HG03521 (cell line): ENCODE data around the gene ITGB3.
"Not testable (repeated sequence)": the region's sequence is repeated elsewhere in the genome, so short reads cannot be mapped to it uniquely, and the experiment has no call there.

ENCODE experiments used
- ATAC-seq: cut with Tn5 transposase; IDR thresholded peaks from one replicate; pipeline ENCODE4 v1.9.1; 2021; ENCODE audit warnings: mild to moderate bottlenecking, moderate library complexity; ENCODE audit not compliant: unreplicated experiment

The ITGB3 gene

GRCh38 chr17:47253541-47254402 is at the start of gene ITGB3:
ITGB3 (plus strand) TSS chr17:47253827; CDS start chr17:47253862, 35 bp downstream.
- ATAC-seq, result peak; percentile 71

GRCh38 chr17:47203984-47204721 is 49.5 kb upstream of the ITGB3 start:
- ATAC-seq, result no peak

GRCh38 chr17:47204722-47205418 is 48.8 kb upstream of the ITGB3 start:
- peak; percentile 43 for ATAC-seq

- ATAC-seq, result peak; percentile 45
Observed at GRCh38 chr17:47205419-47205963, 48.1 kb upstream of the ITGB3 start.

- ATAC-seq, result no peak
Observed at GRCh38 chr17:47207143-47208067, 46.2 kb upstream of the ITGB3 start.

- no peak for ATAC-seq
Observed at GRCh38 chr17:47208744-47209488, 44.7 kb upstream of the ITGB3 start, which contains the start of gene MYL4. MYL4 (plus strand) TSS chr17:47209348; CDS start chr17:47209423, 75 bp downstream.

- ATAC-seq, result no peak
Observed at GRCh38 chr17:47209499-47209898, 44.1 kb upstream of the ITGB3 start.

- no peak for ATAC-seq
Observed at GRCh38 chr17:47210105-47210504, 43.5 kb upstream of the ITGB3 start.

- no peak for ATAC-seq
Observed at GRCh38 chr17:47210779-47211178, 42.8 kb upstream of the ITGB3 start.

GRCh38 chr17:47212458-47212857 is 41.2 kb upstream of the ITGB3 start:
- ATAC-seq, result no peak

GRCh38 chr17:47213540-47213939 is 40.1 kb upstream of the ITGB3 start:
- no peak for ATAC-seq

- no peak for ATAC-seq
Observed at GRCh38 chr17:47214931-47215330, 38.7 kb upstream of the ITGB3 start.

GRCh38 chr17:47216821-47217220 is 36.8 kb upstream of the ITGB3 start:
- ATAC-seq, result not testable (repeated sequence)

GRCh38 chr17:47217279-47217678 is 36.3 kb upstream of the ITGB3 start:
- not testable (repeated sequence) for ATAC-seq

GRCh38 chr17:47218896-47219430 is 34.7 kb upstream of the ITGB3 start:
- ATAC-seq, result no peak

GRCh38 chr17:47219621-47220475 is 33.8 kb upstream of the ITGB3 start:
- no peak for ATAC-seq

- ATAC-seq, result no peak
Observed at GRCh38 chr17:47220531-47220999, 33.1 kb upstream of the ITGB3 start.

- ATAC-seq, result no peak
Observed at GRCh38 chr17:47221154-47221553, 32.5 kb upstream of the ITGB3 start.
